Testis (tissue), 2 donors: ENCODE data around the gene MAN1B1.

Experiments used
- CTCF ChIP-seq, 3 experiments: fragments of 450-650 bp in 2 of 3; fragments of 200-600 bp in 1 of 3; sonication (generic) in 1 of 3; IDR thresholded peaks; one replicate each; pipeline ENCODE4 v1.5.1; 2016 to 2019; ENCODE audit warnings: antibody characterized with exemption in 3 of 3, mild to moderate bottlenecking in 2 of 3, moderate library complexity in 1 of 3
- POLR2A ChIP-seq: fragments of 450-650 bp; IDR thresholded peaks from one replicate; pipeline ENCODE4 v1.6.1; 2017; ENCODE audit warnings: antibody characterized with exemption, mild to moderate bottlenecking, moderate library complexity

GRCh38 chr9:137138058-137138721 lies 51.4 kb downstream of the MAN1B1 start:
- TF ChIP-seq CTCF (IDR thresholded peaks at IDR 0.05) (no peak), POLR2A (no peak)
